Mesenteric fat pad (tissue), 1 donor: ENCODE data around the gene STK26. TPM values are rescaled to one million over a fixed set of nuclear protein-coding genes. Genes with fewer than 3 reads are reported as not detected.
"Not testable (repeated sequence)": the region's sequence is repeated elsewhere in the genome, so short reads cannot be mapped to it uniquely, and the experiment has no call there.

Experiments
- DNase-seq: peaks from one replicate; pipeline ENCODE4 v3.0.0-alpha.2; 2020; ENCODE audit warnings: low spot score
- long read RNA-seq: library from polyadenylated mRNA; unstranded; transcript quantifications from one replicate; pipeline ENCODE4 v2.0.0, GENCODE V29; 2020
- total RNA-seq: library from RNA; stranded (reverse); fragmentation: NEBNext Ultra II Directional; extraction: Animal tissue kit (Norgen Biotek cat#: 25700); gene quantifications from one replicate; pipeline ENCODE4 v1.2.1, GENCODE V29; 2021
- donor health status: DM: yes; HTN: yes; CAD: no.

Gene STK26
- total RNA-seq, result 2.1 TPM
- long read RNA-seq, result 0 reads

- peak; percentile 92 for DNase-seq
Measured at GRCh38 chrX:132022967-132023895, at the start of gene STK26. Gene STK26 (plus strand): TSS chrX:132023302. CDS start chrX:132023618, 316 bp downstream.

GRCh38 chrX:131975851-131976250, 47.3 kb upstream of the STK26 start:
- DNase-seq, result no peak

GRCh38 chrX:131977619-131978018, 45.5 kb upstream of the STK26 start:
- no peak for DNase-seq

- DNase-seq, result no peak
Measured at GRCh38 chrX:131979116-131979515, 44.0 kb upstream of the STK26 start.

GRCh38 chrX:131985526-131986049, 37.5 kb upstream of the STK26 start:
- DNase-seq, result no peak

GRCh38 chrX:131987252-131987651, 35.9 kb upstream of the STK26 start:
- no peak for DNase-seq

GRCh38 chrX:131988236-131988635, 34.9 kb upstream of the STK26 start:
- DNase-seq, result no peak

- no peak for DNase-seq
Measured at GRCh38 chrX:132001127-132001526, 22.0 kb upstream of the STK26 start.

- no peak for DNase-seq
Measured at GRCh38 chrX:132004728-132005127, 18.4 kb upstream of the STK26 start.

GRCh38 chrX:132009350-132009749, 13.8 kb upstream of the STK26 start:
- no peak for DNase-seq

GRCh38 chrX:132010213-132010612, 12.9 kb upstream of the STK26 start:
- DNase-seq, result not testable (repeated sequence)

- no peak for DNase-seq
Measured at GRCh38 chrX:132015875-132016274, 7.2 kb upstream of the STK26 start.

GRCh38 chrX:132016628-132017430, 6.3 kb upstream of the STK26 start:
- no peak for DNase-seq

GRCh38 chrX:132017431-132018185, 5.5 kb upstream of the STK26 start:
- no peak for DNase-seq

- no peak for DNase-seq
Measured at GRCh38 chrX:132022198-132022966, 720 bp upstream of the STK26 start.

GRCh38 chrX:132023896-132024386, 839 bp downstream of the STK26 start:
- DNase-seq, result no peak

- DNase-seq, result no peak
Measured at GRCh38 chrX:132025041-132025440, 1.9 kb downstream of the STK26 start.

GRCh38 chrX:132030264-132030663, 7.2 kb downstream of the STK26 start:
- no peak for DNase-seq

- no peak for DNase-seq
Measured at GRCh38 chrX:132031867-132032266, 8.8 kb downstream of the STK26 start.

- DNase-seq, result no peak
Measured at GRCh38 chrX:132033166-132033565, 10.1 kb downstream of the STK26 start.
